MM.1S (cell line): ENCODE results near the gene IL22RA1.

Experiments
- CTCF ChIP-seq: fragments of 300-600 bp; sonication (generic); IDR thresholded peaks from 2 replicates; pipeline ENCODE4 v1.5.1; 2016; ENCODE audit warnings: antibody characterized with exemption, low read length, mixed read lengths
- EZH2phosphoT487 ChIP-seq: fragments of 300-600 bp; sonication (generic); IDR thresholded peaks from 2 replicates; pipeline ENCODE4 v1.6.1; 2018; ENCODE audit warnings: antibody characterized with exemption, low read length

- TF ChIP-seq CTCF (no peak), EZH2phosphoT487 (no peak)
Measured at GRCh38 chr1:24096739-24097103, 46.2 kb downstream of the IL22RA1 start.
